ENCODE data around the gene MYO18B. TPM values are rescaled to one million over a fixed set of nuclear protein-coding genes. Genes with fewer than 3 reads are reported as not detected.
A peak's percentile ranks its signal among the peaks of the same experiment; 100 is the strongest.

The MYO18B gene
- total and polyA plus RNA-seq, 7 donors, result 79.3 to 434 (median 273) TPM

DNA sequence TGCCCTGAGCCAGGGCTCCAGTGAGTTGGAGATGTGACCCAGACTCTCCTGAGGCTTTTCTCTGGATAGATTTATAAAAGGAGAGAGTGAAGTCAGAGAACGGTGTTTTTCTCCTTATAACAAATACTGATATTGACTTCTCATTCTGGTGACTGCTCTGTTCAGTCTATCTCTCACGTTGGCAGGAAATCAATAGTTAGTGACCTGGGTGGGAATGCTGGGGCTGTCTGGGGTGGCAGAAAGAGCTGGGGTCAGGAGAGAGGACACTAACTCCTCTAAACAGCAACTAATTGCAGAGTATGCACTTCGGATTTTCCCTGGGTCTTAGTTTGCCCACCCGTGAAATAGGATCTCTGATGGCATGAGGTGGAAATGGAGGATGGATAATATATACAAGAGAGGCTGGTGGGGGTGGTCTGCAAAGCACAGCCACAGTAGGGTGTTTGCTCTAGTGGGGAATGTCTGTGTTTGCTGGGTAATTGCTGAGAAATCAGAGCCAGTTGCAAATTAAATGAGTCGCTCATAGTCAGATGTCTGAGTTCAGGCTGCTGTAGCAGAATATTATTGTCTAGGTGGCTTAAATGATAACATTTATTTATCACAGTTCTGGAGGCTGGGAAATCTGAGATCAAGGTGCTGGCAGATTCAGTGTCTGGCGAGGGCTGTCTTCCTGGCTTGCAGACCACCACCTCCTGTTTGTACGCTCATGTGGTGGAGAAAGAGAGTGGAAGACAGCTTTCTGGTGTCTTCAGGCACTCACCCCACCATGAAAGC is 167.8 kb downstream of the MYO18B start:
- WGBS, 3 donors, result 57 to 71% (median 66%) methylated on average over 7 of the region's 7 CpGs
- DNase-seq, result no peak
- no peak for ATAC-seq
- Histone ChIP-seq H3K4me3 (no peak overlapping the region), H3K4me1 (no peaks in the 10 kb centered on the region), H3K9me3 (no peaks in the 10 kb centered on the region), H3K27ac (no peak overlapping the region), H3K27me3 (ENCODE audit: insufficient read depth in 3 of 3, low read length in 2 of 3) (no peaks in the 10 kb centered on the region), H3K36me3 (ENCODE audit: insufficient read depth in 1 of 2, low read depth in 1 of 2) (peaks cover 0 to 100% of the 10 kb centered on the region in 2 donors)
- intact Hi-C loops (cut with DNase I), result no loop called here
- TF ChIP-seq, protein P1, sequence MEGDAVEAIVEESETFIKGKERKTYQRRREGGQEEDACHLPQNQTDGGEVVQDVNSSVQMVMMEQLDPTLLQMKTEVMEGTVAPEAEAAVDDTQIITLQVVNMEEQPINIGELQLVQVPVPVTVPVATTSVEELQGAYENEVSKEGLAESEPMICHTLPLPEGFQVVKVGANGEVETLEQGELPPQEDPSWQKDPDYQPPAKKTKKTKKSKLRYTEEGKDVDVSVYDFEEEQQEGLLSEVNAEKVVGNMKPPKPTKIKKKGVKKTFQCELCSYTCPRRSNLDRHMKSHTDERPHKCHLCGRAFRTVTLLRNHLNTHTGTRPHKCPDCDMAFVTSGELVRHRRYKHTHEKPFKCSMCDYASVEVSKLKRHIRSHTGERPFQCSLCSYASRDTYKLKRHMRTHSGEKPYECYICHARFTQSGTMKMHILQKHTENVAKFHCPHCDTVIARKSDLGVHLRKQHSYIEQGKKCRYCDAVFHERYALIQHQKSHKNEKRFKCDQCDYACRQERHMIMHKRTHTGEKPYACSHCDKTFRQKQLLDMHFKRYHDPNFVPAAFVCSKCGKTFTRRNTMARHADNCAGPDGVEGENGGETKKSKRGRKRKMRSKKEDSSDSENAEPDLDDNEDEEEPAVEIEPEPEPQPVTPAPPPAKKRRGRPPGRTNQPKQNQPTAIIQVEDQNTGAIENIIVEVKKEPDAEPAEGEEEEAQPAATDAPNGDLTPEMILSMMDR (IDR thresholded peaks at IDR 0.05), result no peak

GRCh38 chr22:25911243-25911972 is 169.4 kb downstream of the MYO18B start:
- peaks cover 0 to 100% of the 10 kb centered on the region in 2 donors for H3K36me3 ChIP-seq (ENCODE audit: insufficient read depth in 1 of 2, low read depth in 1 of 2)
- WGBS, 3 donors, result 69 to 73% (median 72%) methylated on average over 7 of the region's 7 CpGs
- DNase-seq (no peak), ATAC-seq (peak in 2 of 4 donors; percentile 13 to 38)
- intact Hi-C loops (cut with DNase I), result no loop called here
- H3K27ac ChIP-seq, result no peak overlapping the region
- H3K4me3 ChIP-seq, result no peak overlapping the region
- TF ChIP-seq, protein P1 (IDR thresholded peaks at IDR 0.05), result no peak
- no peaks in the 10 kb centered on the region for H3K27me3 ChIP-seq (ENCODE audit: insufficient read depth in 3 of 3, low read length in 2 of 3)
- H3K4me1 ChIP-seq, result no peaks in the 10 kb centered on the region
- no peaks in the 10 kb centered on the region for H3K9me3 ChIP-seq

GRCh38 chr22:25919452-25919851 is 177.5 kb downstream of the MYO18B start:
- DNase-seq, result peak in 1 of 2 donors; percentile 68
- peak in 3 of 4 donors; percentile 45 to 55 (median 50) for ATAC-seq
- Histone ChIP-seq H3K27me3 (ENCODE audit: insufficient read depth in 3 of 3, low read length in 2 of 3) (no peaks in the 10 kb centered on the region), H3K4me3 (no peak overlapping the region), H3K27ac (peak overlapping the region; percentile 38), H3K4me1 (no peaks in the 10 kb centered on the region), H3K9me3 (no peaks in the 10 kb centered on the region), H3K36me3 (ENCODE audit: insufficient read depth in 1 of 2, low read depth in 1 of 2) (peaks cover 4 to 91% of the 10 kb centered on the region in 2 donors)
- intact Hi-C loops (cut with DNase I), result no loop called here
- TF ChIP-seq, protein P1 (IDR thresholded peaks at IDR 0.05), result no peak
- 60 to 69% (median 61%) methylated on average over 4 of the region's 4 CpGs for WGBS, 3 donors

DNA sequence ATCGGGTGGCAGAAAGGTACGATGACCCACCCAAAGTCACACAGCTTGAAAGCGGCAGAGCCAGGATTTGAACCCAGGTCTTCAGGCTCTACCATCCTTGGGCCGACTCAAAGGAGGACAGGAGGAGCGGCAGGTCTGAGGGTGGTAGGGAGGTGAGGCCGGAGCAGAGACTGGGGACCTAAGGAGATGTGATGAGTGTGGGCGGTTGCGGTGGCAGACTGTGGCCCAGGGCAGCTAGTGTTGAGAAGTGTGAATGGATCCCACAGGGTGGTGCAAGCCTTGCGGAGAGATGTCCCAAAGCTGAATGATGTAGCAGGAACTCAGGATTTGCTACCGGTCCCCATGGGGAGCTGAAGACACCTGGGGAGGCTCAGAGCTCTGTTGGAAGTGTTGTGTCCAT is 180.2 kb downstream of the MYO18B start:
- ATAC-seq (peak in 1 of 4 donors; percentile 4), DNase-seq (no peak)
- H3K4me1 ChIP-seq, result no peaks in the 10 kb centered on the region
- TF ChIP-seq, protein P1 (IDR thresholded peaks at IDR 0.05), result no peak
- no peak overlapping the region for H3K27ac ChIP-seq
- no peak overlapping the region for H3K4me3 ChIP-seq
- 90 to 96% (median 92%) methylated on average over 10 of the region's 10 CpGs for WGBS, 3 donors
- intact Hi-C loops (cut with DNase I), result no loop called here
- H3K9me3 ChIP-seq, result no peaks in the 10 kb centered on the region
- H3K27me3 ChIP-seq (ENCODE audit: insufficient read depth in 3 of 3, low read length in 2 of 3), result no peaks in the 10 kb centered on the region
- H3K36me3 ChIP-seq (ENCODE audit: insufficient read depth in 1 of 2, low read depth in 1 of 2), result peaks cover 4 to 88% of the 10 kb centered on the region in 2 donors

Data from psoas muscle (tissue), 8 donors.